ENCODE results near the gene CHAT. TPM values are rescaled to one million over a fixed set of nuclear protein-coding genes. Genes with fewer than 3 reads are reported as not detected.

CHAT gene
- total and polyA plus RNA-seq, 2 of the 13 experiments (the other 11 are each of a cell fraction or from before 2014, with no cell fraction given) = not detected

DNA sequence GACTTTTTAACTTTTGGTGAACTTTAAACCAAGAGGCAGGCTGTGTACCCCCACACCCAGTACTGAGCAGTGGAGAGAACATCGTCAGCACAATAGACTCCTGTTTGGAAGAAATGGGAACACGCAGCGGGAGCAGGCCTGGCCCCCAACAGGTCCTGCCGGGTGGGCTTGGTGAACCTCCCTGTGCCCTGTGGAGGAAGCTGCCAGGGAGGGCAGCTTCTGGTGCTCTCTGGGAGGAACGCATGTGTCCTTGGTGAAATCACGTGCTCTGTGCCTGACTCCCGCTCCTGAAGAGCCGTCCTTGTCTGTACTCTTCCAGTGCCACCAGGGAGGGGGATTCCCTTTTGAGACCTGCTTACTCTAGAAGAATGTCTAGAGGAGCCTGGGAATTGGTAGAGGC, 31.6 kb downstream of the CHAT start (continued):
- TF ChIP-seq, protein P1, sequence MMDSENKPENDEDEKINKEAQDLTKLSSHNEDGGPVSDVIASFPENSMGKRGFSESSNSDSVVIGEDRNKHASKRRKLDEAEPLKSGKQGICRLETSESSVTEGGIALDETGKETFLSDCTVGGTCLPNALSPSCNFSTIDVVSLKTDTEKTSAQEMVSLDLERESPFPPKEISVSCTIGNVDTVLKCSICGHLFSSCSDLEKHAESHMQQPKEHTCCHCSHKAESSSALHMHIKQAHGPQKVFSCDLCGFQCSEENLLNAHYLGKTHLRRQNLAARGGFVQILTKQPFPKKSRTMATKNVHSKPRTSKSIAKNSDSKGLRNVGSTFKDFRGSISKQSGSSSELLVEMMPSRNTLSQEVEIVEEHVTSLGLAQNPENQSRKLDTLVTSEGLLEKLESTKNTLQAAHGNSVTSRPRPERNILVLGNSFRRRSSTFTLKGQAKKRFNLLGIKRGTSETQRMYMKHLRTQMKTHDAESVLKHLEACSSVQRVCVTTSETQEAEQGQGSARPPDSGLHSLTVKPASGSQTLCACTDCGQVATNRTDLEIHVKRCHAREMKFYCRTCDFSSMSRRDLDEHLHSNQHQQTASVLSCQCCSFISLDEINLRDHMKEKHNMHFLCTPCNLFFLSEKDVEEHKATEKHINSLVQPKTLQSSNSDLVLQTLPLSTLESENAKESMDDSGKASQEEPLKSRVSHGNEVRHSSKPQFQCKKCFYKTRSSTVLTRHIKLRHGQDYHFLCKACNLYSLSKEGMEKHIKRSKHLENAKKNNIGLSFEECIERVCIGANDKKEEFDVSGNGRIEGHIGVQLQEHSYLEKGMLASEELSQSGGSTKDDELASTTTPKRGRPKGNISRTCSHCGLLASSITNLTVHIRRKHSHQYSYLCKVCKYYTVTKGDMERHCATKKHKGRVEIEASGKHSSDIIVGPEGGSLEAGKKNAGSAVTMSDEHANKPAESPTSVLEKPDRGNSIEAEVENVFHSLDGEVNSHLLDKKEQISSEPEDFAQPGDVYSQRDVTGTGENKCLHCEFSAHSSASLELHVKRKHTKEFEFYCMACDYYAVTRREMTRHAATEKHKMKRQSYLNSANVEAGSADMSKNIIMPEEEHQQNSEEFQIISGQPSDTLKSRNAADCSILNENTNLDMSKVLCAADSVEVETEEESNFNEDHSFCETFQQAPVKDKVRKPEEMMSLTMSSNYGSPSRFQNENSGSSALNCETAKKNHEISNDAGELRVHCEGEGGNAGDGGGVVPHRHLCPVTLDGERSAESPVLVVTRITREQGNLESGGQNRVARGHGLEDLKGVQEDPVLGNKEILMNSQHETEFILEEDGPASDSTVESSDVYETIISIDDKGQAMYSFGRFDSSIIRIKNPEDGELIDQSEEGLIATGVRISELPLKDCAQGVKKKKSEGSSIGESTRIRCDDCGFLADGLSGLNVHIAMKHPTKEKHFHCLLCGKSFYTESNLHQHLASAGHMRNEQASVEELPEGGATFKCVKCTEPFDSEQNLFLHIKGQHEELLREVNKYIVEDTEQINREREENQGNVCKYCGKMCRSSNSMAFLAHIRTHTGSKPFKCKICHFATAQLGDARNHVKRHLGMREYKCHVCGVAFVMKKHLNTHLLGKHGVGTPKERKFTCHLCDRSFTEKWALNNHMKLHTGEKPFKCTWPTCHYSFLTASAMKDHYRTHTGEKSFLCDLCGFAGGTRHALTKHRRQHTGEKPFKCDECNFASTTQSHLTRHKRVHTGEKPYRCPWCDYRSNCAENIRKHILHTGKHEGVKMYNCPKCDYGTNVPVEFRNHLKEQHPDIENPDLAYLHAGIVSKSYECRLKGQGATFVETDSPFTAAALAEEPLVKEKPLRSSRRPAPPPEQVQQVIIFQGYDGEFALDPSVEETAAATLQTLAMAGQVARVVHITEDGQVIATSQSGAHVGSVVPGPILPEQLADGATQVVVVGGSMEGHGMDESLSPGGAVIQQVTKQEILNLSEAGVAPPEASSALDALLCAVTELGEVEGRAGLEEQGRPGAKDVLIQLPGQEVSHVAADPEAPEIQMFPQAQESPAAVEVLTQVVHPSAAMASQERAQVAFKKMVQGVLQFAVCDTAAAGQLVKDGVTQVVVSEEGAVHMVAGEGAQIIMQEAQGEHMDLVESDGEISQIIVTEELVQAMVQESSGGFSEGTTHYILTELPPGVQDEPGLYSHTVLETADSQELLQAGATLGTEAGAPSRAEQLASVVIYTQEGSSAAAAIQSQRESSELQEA (CRISPR knock-in tag; IDR thresholded peaks at IDR 0.05; ENCODE audit: not compliant biosample characterization) = no peak
- TF ChIP-seq PHF20 (CRISPR knock-in tag; IDR thresholded peaks at IDR 0.05) (no peak), KDM6A (CRISPR knock-in tag; IDR thresholded peaks at IDR 0.05; ENCODE audit: low read depth) (no peak)

All from HepG2 (cell line).